PFSK-1 (cell line): ENCODE results near the gene NOL4L.

Experiments
- FOXP2 ChIP-seq: optimal IDR thresholded peaks from 2 replicates; pipeline ENCODE3; 2011; ENCODE audit warnings: borderline replicate concordance, control low read depth, inconsistent platforms; ENCODE audit not compliant: insufficient read depth; ENCODE audit errors: extremely low read length, extremely low read depth
- POLR2AphosphoS5 ChIP-seq: IDR thresholded peaks from 2 replicates; pipeline ENCODE4 v1.6.1; 2012; ENCODE audit warnings: low read depth, mild to moderate bottlenecking, control low read depth, low read length, moderate library complexity
- TF ChIP-seq, protein P1 (sequence below), 2 experiments: IDR thresholded peaks; 2 replicates each; pipeline versions ENCODE4 v1.6.1 to v1.8.0; 2011 to 2012; ENCODE audit warnings: low read depth in 2 of 2, low read length in 2 of 2, control low read depth in 1 of 2, inconsistent platforms in 1 of 2, mild to moderate bottlenecking in 1 of 2, moderate library complexity in 1 of 2; ENCODE audit not compliant: insufficient read depth in 1 of 2

DNA sequence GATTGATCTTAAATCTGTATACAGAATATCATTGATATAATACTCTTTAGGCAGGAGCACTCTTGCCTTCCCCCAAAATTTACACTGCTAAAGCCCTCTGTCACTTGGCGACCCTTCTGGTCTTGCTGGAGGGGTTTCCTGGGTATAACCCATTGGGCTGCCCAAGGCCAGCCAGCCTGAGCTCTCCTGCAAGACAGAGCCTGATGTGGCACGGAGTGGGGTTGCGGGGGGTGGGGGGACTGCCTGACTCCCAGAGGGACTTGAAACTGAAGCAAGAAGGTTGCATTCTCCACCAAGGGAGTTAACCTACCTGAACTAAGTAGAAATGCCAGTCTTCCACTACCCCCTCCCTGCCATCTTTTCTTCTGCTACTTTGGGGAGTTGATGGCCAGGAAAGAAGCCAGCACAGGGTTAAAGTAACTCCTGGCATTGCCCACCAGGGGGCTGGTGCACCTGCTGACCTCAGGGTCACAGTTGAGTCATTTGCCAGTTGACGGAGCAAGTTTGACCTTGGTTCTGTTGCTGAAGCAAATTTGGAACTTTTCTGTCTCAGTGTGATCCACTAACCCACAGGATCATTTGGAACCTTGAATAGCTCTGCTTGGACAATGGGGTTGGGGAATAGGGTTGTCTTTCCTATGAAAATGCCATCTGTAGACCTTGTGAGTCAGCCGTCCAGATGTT lies 147.6 kb downstream of the NOL4L start:
- TF ChIP-seq POLR2AphosphoS5 (no peak), FOXP2 (no peak)
- TF ChIP-seq, protein P1, sequence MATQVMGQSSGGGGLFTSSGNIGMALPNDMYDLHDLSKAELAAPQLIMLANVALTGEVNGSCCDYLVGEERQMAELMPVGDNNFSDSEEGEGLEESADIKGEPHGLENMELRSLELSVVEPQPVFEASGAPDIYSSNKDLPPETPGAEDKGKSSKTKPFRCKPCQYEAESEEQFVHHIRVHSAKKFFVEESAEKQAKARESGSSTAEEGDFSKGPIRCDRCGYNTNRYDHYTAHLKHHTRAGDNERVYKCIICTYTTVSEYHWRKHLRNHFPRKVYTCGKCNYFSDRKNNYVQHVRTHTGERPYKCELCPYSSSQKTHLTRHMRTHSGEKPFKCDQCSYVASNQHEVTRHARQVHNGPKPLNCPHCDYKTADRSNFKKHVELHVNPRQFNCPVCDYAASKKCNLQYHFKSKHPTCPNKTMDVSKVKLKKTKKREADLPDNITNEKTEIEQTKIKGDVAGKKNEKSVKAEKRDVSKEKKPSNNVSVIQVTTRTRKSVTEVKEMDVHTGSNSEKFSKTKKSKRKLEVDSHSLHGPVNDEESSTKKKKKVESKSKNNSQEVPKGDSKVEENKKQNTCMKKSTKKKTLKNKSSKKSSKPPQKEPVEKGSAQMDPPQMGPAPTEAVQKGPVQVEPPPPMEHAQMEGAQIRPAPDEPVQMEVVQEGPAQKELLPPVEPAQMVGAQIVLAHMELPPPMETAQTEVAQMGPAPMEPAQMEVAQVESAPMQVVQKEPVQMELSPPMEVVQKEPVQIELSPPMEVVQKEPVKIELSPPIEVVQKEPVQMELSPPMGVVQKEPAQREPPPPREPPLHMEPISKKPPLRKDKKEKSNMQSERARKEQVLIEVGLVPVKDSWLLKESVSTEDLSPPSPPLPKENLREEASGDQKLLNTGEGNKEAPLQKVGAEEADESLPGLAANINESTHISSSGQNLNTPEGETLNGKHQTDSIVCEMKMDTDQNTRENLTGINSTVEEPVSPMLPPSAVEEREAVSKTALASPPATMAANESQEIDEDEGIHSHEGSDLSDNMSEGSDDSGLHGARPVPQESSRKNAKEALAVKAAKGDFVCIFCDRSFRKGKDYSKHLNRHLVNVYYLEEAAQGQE (IDR thresholded peaks at IDR 0.05; ENCODE audit: insufficient read depth in 1 of 2, low read depth in 2 of 2, low read length in 2 of 2), result no peak
